Muscle layer of duodenum (tissue), 2 donors: ENCODE data around the gene NEURL4.

Source experiments
- H3K27ac ChIP-seq: one replicate; pipeline ENCODE4 v1.7.0; 2013; ENCODE audit warnings: mild to moderate bottlenecking, low read length
- H3K27me3 ChIP-seq: one replicate; pipeline ENCODE4 v1.7.0; 2013; ENCODE audit warnings: low read depth, mild to moderate bottlenecking, control low read depth, low read length
- H3K36me3 ChIP-seq, 2 donors: one replicate each; pipeline ENCODE4 v1.7.0; 2013; ENCODE audit warnings: low read length in 2 of 2, control low read depth in 1 of 2, mild to moderate bottlenecking in 1 of 2; ENCODE audit not compliant: insufficient read depth in 2 of 2, control insufficient read depth in 1 of 2
- H3K4me1 ChIP-seq, 2 donors: one replicate each; pipeline ENCODE4 v1.7.0; 2013; ENCODE audit warnings: low read length in 2 of 2, mild to moderate bottlenecking in 2 of 2, control low read depth in 1 of 2, moderate library complexity in 1 of 2; ENCODE audit not compliant: insufficient read depth in 2 of 2, control insufficient read depth in 1 of 2
- H3K4me3 ChIP-seq, 2 donors: one replicate each; pipeline ENCODE4 v1.7.0; 2013; ENCODE audit warnings: low read length in 2 of 2, low read depth in 1 of 2, mild to moderate bottlenecking in 1 of 2
- H3K9me3 ChIP-seq, 2 donors: one replicate each; pipeline ENCODE4 v1.7.0; 2013; ENCODE audit warnings: low read length in 2 of 2, control low read depth in 1 of 2, mild to moderate bottlenecking in 1 of 2; ENCODE audit not compliant: control insufficient read depth in 1 of 2
- donor health status: healthy.

NEURL4 gene

GRCh38 chr17:7292729-7293128 is 36.4 kb downstream of the NEURL4 start:
- H3K27me3 ChIP-seq, result peaks cover 6% of the 10 kb centered on the region

GRCh38 chr17:7292194-7292593 is 36.9 kb downstream of the NEURL4 start:
- Histone ChIP-seq H3K27ac (no peak overlapping the region), H3K36me3 (peaks cover 0 to 3% of the 10 kb centered on the region in 2 donors), H3K9me3 (no peaks in the 10 kb centered on the region), H3K4me1 (peaks cover 4 to 49% of the 10 kb centered on the region in 2 donors), H3K27me3 (peaks cover 6% of the 10 kb centered on the region), H3K4me3 (no peak overlapping the region)

More at GRCh38 chr17:7292729-7293128, 36.4 kb downstream of the NEURL4 start:
- no peak overlapping the region for H3K4me3 ChIP-seq
- no peaks in the 10 kb centered on the region for H3K9me3 ChIP-seq
- H3K4me1 ChIP-seq, result peaks cover 4 to 49% of the 10 kb centered on the region in 2 donors
- no peaks in the 10 kb centered on the region for H3K36me3 ChIP-seq
- H3K27ac ChIP-seq, result no peak overlapping the region

DNA sequence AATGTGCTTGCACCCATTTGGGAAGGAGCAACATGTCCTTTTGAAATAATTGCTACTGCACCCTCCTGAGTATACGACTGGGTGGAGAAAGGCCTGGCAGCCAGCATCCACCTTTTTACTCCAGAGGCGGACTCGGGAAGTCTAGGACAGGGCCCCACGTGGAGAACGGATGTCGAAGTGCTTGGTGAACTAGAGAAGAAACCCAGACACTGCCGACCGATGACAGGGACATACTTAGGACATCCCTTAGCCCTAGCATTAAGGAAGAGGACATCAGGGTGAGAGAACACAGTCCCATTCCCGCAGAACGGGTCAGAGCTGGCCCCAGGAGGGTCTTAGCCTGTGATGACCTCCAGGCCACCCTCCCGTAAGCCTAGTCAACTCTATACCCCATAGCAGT is 38.5 kb downstream of the NEURL4 start:
- Histone ChIP-seq H3K9me3 (no peaks in the 10 kb centered on the region), H3K4me3 (no peak overlapping the region), H3K4me1 (peaks cover 4 to 38% of the 10 kb centered on the region in 2 donors), H3K27me3 (peaks cover 6% of the 10 kb centered on the region), H3K27ac (no peak overlapping the region), H3K36me3 (peaks cover 0 to 10% of the 10 kb centered on the region in 2 donors)

GRCh38 chr17:7290166-7290565 is 39.0 kb downstream of the NEURL4 start:
- Histone ChIP-seq H3K36me3 (peaks cover 0 to 14% of the 10 kb centered on the region in 2 donors), H3K27me3 (peaks cover 6% of the 10 kb centered on the region), H3K27ac (no peak overlapping the region), H3K4me1 (peaks cover 4 to 36% of the 10 kb centered on the region in 2 donors), H3K9me3 (no peaks in the 10 kb centered on the region), H3K4me3 (no peak overlapping the region)

- no peak overlapping the region for H3K4me3 ChIP-seq
- H3K27me3 ChIP-seq, result peaks cover 6% of the 10 kb centered on the region
- peaks cover 4 to 35% of the 10 kb centered on the region in 2 donors for H3K4me1 ChIP-seq
- peaks cover 0 to 21% of the 10 kb centered on the region in 2 donors for H3K36me3 ChIP-seq
- H3K27ac ChIP-seq, result no peak overlapping the region
- no peaks in the 10 kb centered on the region for H3K9me3 ChIP-seq
These were observed 39.7 kb downstream of the NEURL4 start for GRCh38 chr17:7289256-7290032.

DNA sequence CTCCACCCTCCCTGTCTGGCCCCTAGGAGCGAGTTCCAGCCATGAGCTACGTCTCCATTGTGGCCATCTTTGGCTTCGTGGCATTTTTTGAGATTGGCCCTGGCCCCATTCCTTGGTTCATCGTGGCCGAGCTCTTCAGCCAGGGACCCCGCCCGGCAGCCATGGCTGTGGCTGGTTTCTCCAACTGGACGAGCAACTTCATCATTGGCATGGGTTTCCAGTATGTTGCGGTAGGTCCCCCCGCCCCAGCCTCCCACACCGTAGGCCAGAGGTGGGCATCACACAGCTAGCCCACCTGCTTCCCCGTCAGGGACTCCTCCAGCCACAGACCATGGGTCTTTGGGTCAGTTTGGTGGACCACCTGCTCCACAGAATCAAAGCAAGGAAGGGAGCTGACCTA is 43.5 kb downstream of the NEURL4 start:
- Histone ChIP-seq H3K27me3 (no peaks in the 10 kb centered on the region), H3K27ac (no peak overlapping the region), H3K9me3 (no peaks in the 10 kb centered on the region), H3K4me3 (no peak overlapping the region), H3K36me3 (peaks cover 3 to 28% of the 10 kb centered on the region in 2 donors), H3K4me1 (peaks cover 0 to 40% of the 10 kb centered on the region in 2 donors)

DNA sequence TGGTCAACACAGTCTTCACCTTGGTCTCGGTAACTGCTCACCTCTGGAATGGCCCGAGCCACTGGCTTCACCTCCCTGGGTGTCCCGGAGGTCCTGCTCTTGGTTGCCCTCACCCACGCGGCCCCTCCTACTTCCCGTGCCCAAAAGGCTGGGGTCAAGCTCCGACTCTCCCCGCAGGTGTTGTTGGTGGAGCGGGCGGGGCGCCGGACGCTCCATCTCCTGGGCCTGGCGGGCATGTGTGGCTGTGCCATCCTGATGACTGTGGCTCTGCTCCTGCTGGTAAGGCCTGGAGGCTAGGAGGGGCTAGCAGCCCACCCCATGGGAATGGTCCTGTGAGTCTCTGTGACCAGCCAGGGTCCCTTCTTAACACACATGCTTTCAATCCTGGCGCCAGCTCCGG is 44.2 kb downstream of the NEURL4 start:
- Histone ChIP-seq H3K4me1 (peaks cover 0 to 41% of the 10 kb centered on the region in 2 donors), H3K36me3 (peaks cover 3 to 28% of the 10 kb centered on the region in 2 donors), H3K27me3 (no peaks in the 10 kb centered on the region), H3K27ac (no peak overlapping the region), H3K4me3 (no peak overlapping the region), H3K9me3 (no peaks in the 10 kb centered on the region)

GRCh38 chr17:7283471-7284216 is 45.5 kb downstream of the NEURL4 start:
- Histone ChIP-seq H3K36me3 (peaks cover 3 to 28% of the 10 kb centered on the region in 2 donors), H3K27me3 (no peaks in the 10 kb centered on the region), H3K4me3 (peak overlapping the region in 1 of 2 donors; percentile 68), H3K4me1 (peaks cover 0 to 41% of the 10 kb centered on the region in 2 donors), H3K9me3 (no peaks in the 10 kb centered on the region), H3K27ac (peak overlapping the region; percentile 67)

DNA sequence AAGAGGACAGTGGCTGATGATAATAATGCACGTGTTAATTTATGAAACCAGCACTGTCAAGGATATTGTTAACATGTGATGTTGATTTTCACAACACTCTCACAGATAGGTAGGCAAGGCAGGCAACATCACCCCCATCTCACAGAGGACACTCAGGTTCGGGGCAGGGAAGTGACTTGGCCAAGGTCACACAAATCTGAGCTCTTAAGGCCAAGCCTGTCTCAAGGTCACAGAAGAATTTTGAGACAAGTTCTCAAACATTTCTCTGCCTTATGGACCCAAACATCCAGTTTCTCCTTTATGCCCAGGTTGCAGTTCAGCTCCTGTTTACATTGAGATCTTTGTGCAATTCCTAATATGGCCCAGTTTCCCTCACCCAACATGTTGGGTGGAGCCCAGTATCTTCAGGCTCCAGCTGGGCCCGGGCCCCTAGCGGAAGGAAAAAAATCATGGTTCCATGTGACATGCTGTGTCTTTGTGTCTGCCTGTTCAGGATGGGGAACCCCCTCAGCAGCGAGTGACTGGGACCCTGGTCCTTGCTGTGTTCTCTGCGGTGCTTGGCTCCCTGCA is 46.3 kb downstream of the NEURL4 start:
- Histone ChIP-seq H3K4me1 (peaks cover 0 to 41% of the 10 kb centered on the region in 2 donors), H3K27ac (peak overlapping the region; percentile 67), H3K9me3 (no peaks in the 10 kb centered on the region), H3K36me3 (peaks cover 3 to 28% of the 10 kb centered on the region in 2 donors), H3K27me3 (no peaks in the 10 kb centered on the region), H3K4me3 (peak overlapping the region; percentile 53 to 68)

GRCh38 chr17:7281953-7282751 is 47.0 kb downstream of the NEURL4 start:
- peaks cover 3 to 25% of the 10 kb centered on the region in 2 donors for H3K36me3 ChIP-seq
- H3K9me3 ChIP-seq, result no peaks in the 10 kb centered on the region
- H3K27me3 ChIP-seq, result no peaks in the 10 kb centered on the region
- peaks cover 0 to 41% of the 10 kb centered on the region in 2 donors for H3K4me1 ChIP-seq
- H3K4me3 ChIP-seq, result peak overlapping the region; percentile 53 to 68
- peak overlapping the region; percentile 67 for H3K27ac ChIP-seq
